ENCODE measurements around the gene AHRR. TPM values are rescaled to one million over a fixed set of nuclear protein-coding genes. Genes with fewer than 3 reads are reported as not detected.

Gene AHRR
- total and polyA plus RNA-seq, 2 of the 4 experiments (the other 2 are of a cell fraction), result 15.6 to 37.1 TPM

DNA sequence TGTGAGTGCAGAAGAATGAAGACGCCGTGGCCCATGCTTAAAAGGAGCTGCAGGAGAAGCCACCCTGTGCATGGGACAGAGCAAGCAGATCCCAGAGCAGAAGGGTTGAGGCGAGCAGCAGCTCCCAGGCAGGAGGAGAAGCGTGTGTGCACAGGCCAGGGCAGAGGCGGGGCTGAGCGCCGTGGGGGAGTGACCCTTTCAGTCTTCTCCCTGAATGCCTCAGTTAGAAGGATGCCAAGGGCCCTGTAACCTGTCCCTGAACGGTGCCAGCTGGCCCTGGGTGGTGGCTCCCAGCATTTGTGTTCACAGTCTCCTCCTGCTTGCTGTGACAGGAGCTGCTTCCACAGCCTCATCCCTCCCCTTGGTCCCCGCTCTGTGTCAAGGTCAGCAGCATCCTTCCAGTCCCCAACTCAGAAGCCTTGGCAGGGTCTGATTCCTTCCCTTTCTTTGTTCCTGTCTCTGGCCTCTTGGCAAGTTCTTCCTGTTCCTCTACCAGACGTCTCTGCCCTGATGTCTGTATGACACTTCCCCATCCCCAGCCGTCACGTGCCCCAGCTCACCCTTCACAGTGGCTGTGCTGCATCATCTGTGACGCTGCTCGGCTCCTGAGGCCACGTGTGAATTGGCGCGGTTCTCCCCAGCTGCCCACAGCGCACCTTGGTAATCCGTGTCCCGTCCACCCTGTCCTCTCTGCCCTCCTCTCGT lies 126.7 kb downstream of the AHRR start:
- intact Hi-C loops (cut with micrococcal nuclease) (no loop called here), dilution Hi-C loops (cut with HindIII; ENCODE audit: low sequenced_read_pairs, unreplicated experiment) (no loop called here), in situ Hi-C loops (cut with MboI; ENCODE audit: low sequenced_read_pairs) (no loop called here)
- CTCF ChIA-PET, result no interaction called here
- Histone ChIP-seq H2AK9ac (replicated peaks; ENCODE audit: low read depth, low read length, poor library complexity) (peak overlapping the region; percentile 70), H2BK5ac (ENCODE audit: low read depth, low read length, poor library complexity, severe bottlenecking) (no peak overlapping the region), H3K18ac (ENCODE audit: low read depth, low read length) (no peak overlapping the region), H3K27ac (ENCODE audit: insufficient read depth, low read length) (no peak overlapping the region), H3K4me2 (ENCODE audit: low read depth, low read length) (no peak overlapping the region), H3K23ac (ENCODE audit: low read depth, low read length) (no peak overlapping the region), H3K27me3 (ENCODE audit: control insufficient read depth, insufficient read depth, low read length) (no peaks in the 10 kb centered on the region), H2AFZ (replicated peaks; ENCODE audit: low read length, poor library complexity) (peak overlapping the region; percentile 49), H3K56ac (ENCODE audit: extremely low read depth, insufficient read depth, low read length) (no peak overlapping the region), H3K4ac (ENCODE audit: low read depth, low read length) (no peak overlapping the region), H3K9me1 (ENCODE audit: insufficient read depth, low read length) (peaks cover 5% of the 10 kb centered on the region; the same call in 1 of the 2 replicates), H2BK120ac (ENCODE audit: low read depth, low read length) (no peak overlapping the region), H3K9me3 (ENCODE audit: control insufficient read depth, insufficient read depth, low read length) (peaks cover 7% of the 10 kb centered on the region), H3K4me3 (ENCODE audit: insufficient read depth, low read depth, low read length) (no peak overlapping the region), H4K5ac (ENCODE audit: low read depth, low read length) (no peak overlapping the region), H3K36me3 (ENCODE audit: control insufficient read depth, insufficient read depth, low read length) (peaks cover 48% of the 10 kb centered on the region), H2BK20ac (ENCODE audit: low read depth, low read length) (no peak overlapping the region), H3K14ac (replicated peaks; ENCODE audit: low read depth, low read length) (no peak overlapping the region), H4K91ac (ENCODE audit: insufficient read depth, low read depth, low read length) (no peak overlapping the region), H2BK15ac (ENCODE audit: low read depth, low read length) (no peak overlapping the region), H3K79me1 (ENCODE audit: low read depth in 1 of 2, low read length in 2 of 2) (peaks cover 45 to 74% of the 10 kb centered on the region in 2 experiments), H3K9ac (ENCODE audit: low read depth, low read length) (no peak overlapping the region), H2AK5ac (ENCODE audit: low read depth, low read length) (no peak overlapping the region), H4K8ac (ENCODE audit: low read depth in 2 of 2, low read length in 2 of 2) (no peak overlapping the region), H4K20me1 (ENCODE audit: insufficient read depth, low read length) (peaks cover 19% of the 10 kb centered on the region), H3K4me1 (ENCODE audit: control insufficient read depth, insufficient read depth, low read length) (peaks cover 7% of the 10 kb centered on the region; the same call in 1 of the 2 replicates)
- DNase-seq (no peak), ATAC-seq (ENCODE audit: low read depth) (no peak)
- BruUV-seq (replicated peaks), result no TSS peak
- TF ChIP-seq RCOR1 (IDR thresholded peaks at IDR 0.05; ENCODE audit: insufficient replicate concordance, low read length), result no peak
- TF ChIP-seq CHD1 (IDR thresholded peaks at IDR 0.05; ENCODE audit: low read depth, low read length), result no peak
- TF ChIP-seq RFX5 (IDR thresholded peaks at IDR 0.05; ENCODE audit: low read depth, low read length), result no peak
- TF ChIP-seq NFE2L2 (IDR thresholded peaks at IDR 0.05; ENCODE audit: low read depth, low read length), result no peak
- TF ChIP-seq, protein P1, sequence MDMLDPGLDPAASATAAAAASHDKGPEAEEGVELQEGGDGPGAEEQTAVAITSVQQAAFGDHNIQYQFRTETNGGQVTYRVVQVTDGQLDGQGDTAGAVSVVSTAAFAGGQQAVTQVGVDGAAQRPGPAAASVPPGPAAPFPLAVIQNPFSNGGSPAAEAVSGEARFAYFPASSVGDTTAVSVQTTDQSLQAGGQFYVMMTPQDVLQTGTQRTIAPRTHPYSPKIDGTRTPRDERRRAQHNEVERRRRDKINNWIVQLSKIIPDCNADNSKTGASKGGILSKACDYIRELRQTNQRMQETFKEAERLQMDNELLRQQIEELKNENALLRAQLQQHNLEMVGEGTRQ (IDR thresholded peaks at IDR 0.05; ENCODE audit: low read depth, low read length), result no peak
- no peak for TF ChIP-seq MAFK (IDR thresholded peaks at IDR 0.05; ENCODE audit: low read depth, low read length)
- TF ChIP-seq, protein P2, sequence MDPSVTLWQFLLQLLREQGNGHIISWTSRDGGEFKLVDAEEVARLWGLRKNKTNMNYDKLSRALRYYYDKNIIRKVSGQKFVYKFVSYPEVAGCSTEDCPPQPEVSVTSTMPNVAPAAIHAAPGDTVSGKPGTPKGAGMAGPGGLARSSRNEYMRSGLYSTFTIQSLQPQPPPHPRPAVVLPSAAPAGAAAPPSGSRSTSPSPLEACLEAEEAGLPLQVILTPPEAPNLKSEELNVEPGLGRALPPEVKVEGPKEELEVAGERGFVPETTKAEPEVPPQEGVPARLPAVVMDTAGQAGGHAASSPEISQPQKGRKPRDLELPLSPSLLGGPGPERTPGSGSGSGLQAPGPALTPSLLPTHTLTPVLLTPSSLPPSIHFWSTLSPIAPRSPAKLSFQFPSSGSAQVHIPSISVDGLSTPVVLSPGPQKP (IDR thresholded peaks at IDR 0.05; ENCODE audit: borderline replicate concordance, low read depth, low read length), result no peak
- POLR2A ChIA-PET (ENCODE audit: unreplicated experiment), result no interaction called here
- WGBS, 2 experiments (ENCODE audit: extremely low coverage in 2 of 2, insufficient read length in 1 of 2), result 97% methylated on average over 16 of the region's 21 CpGs; no CpG with 5 or more reads in 1 of the 2 experiments
